CD4-positive, alpha-beta T cell treated with Interleukin-17A for 1 hour (primary cell): Measurements from ENCODE around the gene DIPK2B.

Source experiments
- DNase-seq: peaks from one replicate; pipeline ENCODE4 v3.0.0-alpha.2; 2020

DIPK2B gene

GRCh38 chrX:45154462-45154861 lies 46.2 kb downstream of the DIPK2B start:
- DNase-seq, result no peak

GRCh38 chrX:45154033-45154360 lies 46.7 kb downstream of the DIPK2B start:
- DNase-seq, result no peak
